A549 (cell line): ENCODE measurements around the gene PHTF1.

Experiments
- FOXS1 ChIP-seq: fragments of 250-450 bp; sonication (Bioruptor Pico); IDR thresholded peaks from 2 replicates; pipeline ENCODE4 v1.5.0; 2020; ENCODE audit warnings: mild to moderate bottlenecking, moderate library complexity
- NPAS2 ChIP-seq: fragments of 250-450 bp; sonication (Bioruptor Pico); IDR thresholded peaks from 2 replicates; pipeline ENCODE4 v1.8.0; 2022; ENCODE audit warnings: mild to moderate bottlenecking, moderate library complexity, borderline replicate concordance
- RAD21 ChIP-seq, 2 experiments: fragments of >200 bp in 1 of 2; sonication (Bioruptor Twin) in 1 of 2; formaldehyde crosslinking in 1 of 2; IDR thresholded peaks in 1 of 2; conservative IDR thresholded peaks in 1 of 2; 2 replicates in 1 of 2; 3 replicates in 1 of 2; pipeline ENCODE4 v1.6.1; 2012 to 2018; ENCODE audit warnings: inconsistent platforms in 1 of 2
- TF ChIP-seq, protein P1 (sequence below): fragments of 200-600 bp; sonication (generic); IDR thresholded peaks from 2 replicates; pipeline ENCODE4 v1.6.1; 2016; ENCODE audit warnings: antibody characterized with exemption, mild to moderate bottlenecking, moderate library complexity
- TF ChIP-seq, protein P2 (sequence below): fragments of 450-650 bp; IDR thresholded peaks from 2 replicates; pipeline ENCODE4 v1.6.1; 2014; ENCODE audit warnings: antibody characterized with exemption
- TF ChIP-seq, protein P3 (sequence below): fragments of >200 bp; sonication (Bioruptor Twin); formaldehyde crosslinking; IDR thresholded peaks from 3 replicates; pipeline ENCODE4 v1.5.1; 2016

DNA sequence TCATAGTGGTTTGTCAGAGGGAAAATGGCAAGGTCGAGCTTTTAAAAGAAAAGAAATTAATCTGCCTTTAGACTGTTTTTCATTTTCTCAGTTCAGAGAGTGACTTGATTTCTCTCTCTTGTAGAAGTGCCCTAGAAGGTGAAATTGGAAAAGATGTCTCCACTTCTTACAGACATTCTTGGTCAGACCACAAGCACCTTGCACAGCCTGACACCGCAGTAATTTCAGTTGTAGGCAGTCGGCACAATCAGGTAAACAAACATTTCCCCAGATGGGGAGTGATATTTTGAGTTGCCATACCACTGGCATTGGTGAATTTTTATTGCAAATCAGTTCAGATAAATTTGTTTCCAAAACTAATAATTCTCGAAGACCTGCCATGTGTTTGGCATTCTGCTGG lies 86.8 kb downstream of the PHTF1 start:
- TF ChIP-seq, protein P1, sequence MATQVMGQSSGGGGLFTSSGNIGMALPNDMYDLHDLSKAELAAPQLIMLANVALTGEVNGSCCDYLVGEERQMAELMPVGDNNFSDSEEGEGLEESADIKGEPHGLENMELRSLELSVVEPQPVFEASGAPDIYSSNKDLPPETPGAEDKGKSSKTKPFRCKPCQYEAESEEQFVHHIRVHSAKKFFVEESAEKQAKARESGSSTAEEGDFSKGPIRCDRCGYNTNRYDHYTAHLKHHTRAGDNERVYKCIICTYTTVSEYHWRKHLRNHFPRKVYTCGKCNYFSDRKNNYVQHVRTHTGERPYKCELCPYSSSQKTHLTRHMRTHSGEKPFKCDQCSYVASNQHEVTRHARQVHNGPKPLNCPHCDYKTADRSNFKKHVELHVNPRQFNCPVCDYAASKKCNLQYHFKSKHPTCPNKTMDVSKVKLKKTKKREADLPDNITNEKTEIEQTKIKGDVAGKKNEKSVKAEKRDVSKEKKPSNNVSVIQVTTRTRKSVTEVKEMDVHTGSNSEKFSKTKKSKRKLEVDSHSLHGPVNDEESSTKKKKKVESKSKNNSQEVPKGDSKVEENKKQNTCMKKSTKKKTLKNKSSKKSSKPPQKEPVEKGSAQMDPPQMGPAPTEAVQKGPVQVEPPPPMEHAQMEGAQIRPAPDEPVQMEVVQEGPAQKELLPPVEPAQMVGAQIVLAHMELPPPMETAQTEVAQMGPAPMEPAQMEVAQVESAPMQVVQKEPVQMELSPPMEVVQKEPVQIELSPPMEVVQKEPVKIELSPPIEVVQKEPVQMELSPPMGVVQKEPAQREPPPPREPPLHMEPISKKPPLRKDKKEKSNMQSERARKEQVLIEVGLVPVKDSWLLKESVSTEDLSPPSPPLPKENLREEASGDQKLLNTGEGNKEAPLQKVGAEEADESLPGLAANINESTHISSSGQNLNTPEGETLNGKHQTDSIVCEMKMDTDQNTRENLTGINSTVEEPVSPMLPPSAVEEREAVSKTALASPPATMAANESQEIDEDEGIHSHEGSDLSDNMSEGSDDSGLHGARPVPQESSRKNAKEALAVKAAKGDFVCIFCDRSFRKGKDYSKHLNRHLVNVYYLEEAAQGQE = no peak
- TF ChIP-seq NPAS2 (CRISPR knock-in tag) (no peak), RAD21 (conservative IDR thresholded peaks at IDR 0.05 in 1 of 2, IDR thresholded peaks at IDR 0.05 in 1 of 2) (no peak), FOXS1 (no peak)
- TF ChIP-seq, protein P2, sequence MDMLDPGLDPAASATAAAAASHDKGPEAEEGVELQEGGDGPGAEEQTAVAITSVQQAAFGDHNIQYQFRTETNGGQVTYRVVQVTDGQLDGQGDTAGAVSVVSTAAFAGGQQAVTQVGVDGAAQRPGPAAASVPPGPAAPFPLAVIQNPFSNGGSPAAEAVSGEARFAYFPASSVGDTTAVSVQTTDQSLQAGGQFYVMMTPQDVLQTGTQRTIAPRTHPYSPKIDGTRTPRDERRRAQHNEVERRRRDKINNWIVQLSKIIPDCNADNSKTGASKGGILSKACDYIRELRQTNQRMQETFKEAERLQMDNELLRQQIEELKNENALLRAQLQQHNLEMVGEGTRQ = no peak
- TF ChIP-seq, protein P3, sequence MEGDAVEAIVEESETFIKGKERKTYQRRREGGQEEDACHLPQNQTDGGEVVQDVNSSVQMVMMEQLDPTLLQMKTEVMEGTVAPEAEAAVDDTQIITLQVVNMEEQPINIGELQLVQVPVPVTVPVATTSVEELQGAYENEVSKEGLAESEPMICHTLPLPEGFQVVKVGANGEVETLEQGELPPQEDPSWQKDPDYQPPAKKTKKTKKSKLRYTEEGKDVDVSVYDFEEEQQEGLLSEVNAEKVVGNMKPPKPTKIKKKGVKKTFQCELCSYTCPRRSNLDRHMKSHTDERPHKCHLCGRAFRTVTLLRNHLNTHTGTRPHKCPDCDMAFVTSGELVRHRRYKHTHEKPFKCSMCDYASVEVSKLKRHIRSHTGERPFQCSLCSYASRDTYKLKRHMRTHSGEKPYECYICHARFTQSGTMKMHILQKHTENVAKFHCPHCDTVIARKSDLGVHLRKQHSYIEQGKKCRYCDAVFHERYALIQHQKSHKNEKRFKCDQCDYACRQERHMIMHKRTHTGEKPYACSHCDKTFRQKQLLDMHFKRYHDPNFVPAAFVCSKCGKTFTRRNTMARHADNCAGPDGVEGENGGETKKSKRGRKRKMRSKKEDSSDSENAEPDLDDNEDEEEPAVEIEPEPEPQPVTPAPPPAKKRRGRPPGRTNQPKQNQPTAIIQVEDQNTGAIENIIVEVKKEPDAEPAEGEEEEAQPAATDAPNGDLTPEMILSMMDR = no peak
